SK-N-SH treated with all-trans-retinoic acid at 6 μM for 48 hours (cell line): ENCODE measurements around the gene PTPN13.

Experiments
- ATAC-seq: fragments of 200-7000 bp; cut with Tn5 transposase; 3 replicates; pipeline ENCODE4 v1.9.1; 2020; ENCODE audit warnings: mild to moderate bottlenecking, moderate library complexity
- ARNTL ChIP-seq: fragments of 450-650 bp; formaldehyde crosslinking; IDR thresholded peaks from 2 replicates; pipeline ENCODE4 v1.5.0; 2020; ENCODE audit warnings: low read depth, mild to moderate bottlenecking, moderate library complexity, borderline replicate concordance
- BACH2 ChIP-seq: fragments of 250-450 bp; sonication (Bioruptor Pico); IDR thresholded peaks from 2 replicates; pipeline ENCODE4 v1.9.0; 2021; ENCODE audit warnings: mild to moderate bottlenecking, borderline replicate concordance
- CSDC2 ChIP-seq: fragments of 250-450 bp; sonication (Bioruptor Pico); IDR thresholded peaks from 2 replicates; pipeline ENCODE4 v1.5.0; 2020; ENCODE audit warnings: mild to moderate bottlenecking, moderate library complexity
- ESRRG ChIP-seq: fragments of 250-450 bp; sonication (Bioruptor Pico); IDR thresholded peaks from 2 replicates; pipeline ENCODE4 v1.6.1; 2021; ENCODE audit warnings: mild to moderate bottlenecking
- GLIS3 ChIP-seq: fragments of 250-450 bp; sonication (Bioruptor Pico); IDR thresholded peaks from 2 replicates; pipeline ENCODE4 v1.5.0; 2020; ENCODE audit warnings: mild to moderate bottlenecking, moderate library complexity
- ISL1 ChIP-seq: fragments of 250-450 bp; sonication (Bioruptor Pico); IDR thresholded peaks from 2 replicates; pipeline ENCODE4 v2.1.2; 2022; ENCODE audit warnings: mild to moderate bottlenecking, moderate library complexity
- OSR1 ChIP-seq: fragments of 250-450 bp; sonication (Bioruptor Pico); IDR thresholded peaks from 2 replicates; pipeline ENCODE4 v1.8.0; 2022; ENCODE audit warnings: moderate library complexity, mild to moderate bottlenecking, inconsistent platforms
- PPARA ChIP-seq: fragments of 250-450 bp; sonication (Bioruptor Pico); IDR thresholded peaks from 2 replicates; pipeline ENCODE4 v1.5.0; 2020; ENCODE audit warnings: mild to moderate bottlenecking, borderline replicate concordance
- RARB ChIP-seq: fragments of 250-450 bp; sonication (Bioruptor Pico); IDR thresholded peaks from 2 replicates; pipeline ENCODE4 v1.8.0; 2021; ENCODE audit warnings: mild to moderate bottlenecking, moderate library complexity
- SNAI2 ChIP-seq: fragments of 250-450 bp; sonication (Bioruptor Pico); IDR thresholded peaks from 2 replicates; pipeline ENCODE4 v1.5.0; 2020; ENCODE audit warnings: mild to moderate bottlenecking, moderate library complexity
- TCF4 ChIP-seq: fragments of 250-450 bp; sonication (Bioruptor Pico); IDR thresholded peaks from 2 replicates; pipeline ENCODE4 v1.8.0; 2021; ENCODE audit warnings: mild to moderate bottlenecking, moderate library complexity, borderline replicate concordance
- TOX ChIP-seq: fragments of 250-450 bp; sonication (Bioruptor Pico); IDR thresholded peaks from 2 replicates; pipeline ENCODE4 v1.8.0; 2021; ENCODE audit warnings: mild to moderate bottlenecking, moderate library complexity, borderline replicate concordance
- ZC3H10 ChIP-seq: fragments of 250-450 bp; sonication (Bioruptor Pico); IDR thresholded peaks from 2 replicates; pipeline ENCODE4 v1.5.1; 2021; ENCODE audit warnings: mild to moderate bottlenecking, moderate library complexity
- ZFP3 ChIP-seq: fragments of 250-450 bp; sonication (Bioruptor Pico); IDR thresholded peaks from 2 replicates; pipeline ENCODE4 v1.5.0; 2020; ENCODE audit warnings: mild to moderate bottlenecking, moderate library complexity
- ZFP30 ChIP-seq: fragments of 450-650 bp; formaldehyde crosslinking; IDR thresholded peaks from 2 replicates; pipeline ENCODE4 v1.5.0; 2022; ENCODE audit warnings: mild to moderate bottlenecking, moderate library complexity
- ZNF565 ChIP-seq: fragments of 450-650 bp; formaldehyde crosslinking; conservative IDR thresholded peaks from 2 replicates; pipeline ENCODE4 v1.5.0; 2020; ENCODE audit warnings: low read depth, mild to moderate bottlenecking, moderate library complexity
- ZNF70 ChIP-seq: fragments of 450-650 bp; formaldehyde crosslinking; IDR thresholded peaks from 2 replicates; pipeline ENCODE4 v1.5.0; 2020; ENCODE audit warnings: mild to moderate bottlenecking, moderate library complexity
- ZNF8 ChIP-seq: fragments of 450-650 bp; formaldehyde crosslinking; IDR thresholded peaks from 2 replicates; pipeline ENCODE4 v1.5.0; 2020; ENCODE audit warnings: mild to moderate bottlenecking, moderate library complexity
- TF ChIP-seq, protein P1 (sequence below): fragments of 250-450 bp; sonication (Bioruptor Pico); IDR thresholded peaks from 2 replicates; pipeline ENCODE4 v1.8.0; 2020; ENCODE audit warnings: mild to moderate bottlenecking, moderate library complexity, borderline replicate concordance
- TF ChIP-seq, protein P2 (sequence below): fragments of 250-450 bp; sonication (Bioruptor Pico); IDR thresholded peaks from 2 replicates; pipeline ENCODE4 v1.5.0; 2020; ENCODE audit warnings: mild to moderate bottlenecking, moderate library complexity
- TF ChIP-seq, protein P3 (sequence below): fragments of 250-450 bp; sonication (Bioruptor Pico); IDR thresholded peaks from 2 replicates; pipeline ENCODE4 v1.5.1; 2021; ENCODE audit warnings: mild to moderate bottlenecking, moderate library complexity
- TF ChIP-seq, protein P4 (sequence below): fragments of 250-450 bp; sonication (Bioruptor Pico); IDR thresholded peaks from 2 replicates; pipeline ENCODE4 v1.5.1; 2020; ENCODE audit warnings: low read depth, mild to moderate bottlenecking, moderate library complexity
- TF ChIP-seq, protein P5 (sequence below): fragments of 250-450 bp; sonication (Bioruptor Pico); IDR thresholded peaks from 2 replicates; pipeline ENCODE4 v1.8.0; 2021; ENCODE audit warnings: low read depth, mild to moderate bottlenecking, moderate library complexity, borderline replicate concordance

The PTPN13 gene

DNA sequence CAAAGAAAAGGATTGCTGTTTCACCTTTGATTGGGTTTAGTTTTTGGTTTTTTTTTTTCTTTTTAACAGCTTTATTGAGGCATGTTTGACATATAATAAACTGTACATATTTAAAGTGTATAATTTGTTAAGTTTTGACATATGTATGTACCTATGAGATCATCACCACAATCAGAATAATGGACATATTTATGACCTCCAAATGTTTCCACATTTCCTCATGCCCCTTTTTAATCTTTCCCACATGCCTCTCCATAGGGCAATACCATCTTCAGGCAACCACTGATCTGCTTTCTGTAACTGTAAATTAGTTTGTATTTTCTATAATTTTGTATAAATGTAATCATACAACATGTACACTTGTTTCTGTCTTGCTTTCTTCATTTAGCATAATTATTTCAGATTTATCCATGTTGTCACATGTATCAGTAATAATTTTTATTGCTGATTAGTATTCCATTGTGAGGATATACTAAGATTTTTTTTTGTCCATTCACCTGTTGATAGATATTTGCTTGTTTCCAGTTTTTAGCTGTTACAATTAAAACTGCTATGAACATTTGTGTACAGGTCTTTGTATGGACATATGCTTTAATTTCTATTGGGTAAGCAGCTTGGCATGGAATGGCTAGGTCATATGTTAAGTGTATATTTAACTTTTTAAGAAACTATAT, 33.5 kb downstream of the PTPN13 start (continued):
- TF ChIP-seq GLIS3, result no peak
- TF ChIP-seq TCF4 (CRISPR knock-in tag), result no peak
- TF ChIP-seq SNAI2, result no peak

DNA sequence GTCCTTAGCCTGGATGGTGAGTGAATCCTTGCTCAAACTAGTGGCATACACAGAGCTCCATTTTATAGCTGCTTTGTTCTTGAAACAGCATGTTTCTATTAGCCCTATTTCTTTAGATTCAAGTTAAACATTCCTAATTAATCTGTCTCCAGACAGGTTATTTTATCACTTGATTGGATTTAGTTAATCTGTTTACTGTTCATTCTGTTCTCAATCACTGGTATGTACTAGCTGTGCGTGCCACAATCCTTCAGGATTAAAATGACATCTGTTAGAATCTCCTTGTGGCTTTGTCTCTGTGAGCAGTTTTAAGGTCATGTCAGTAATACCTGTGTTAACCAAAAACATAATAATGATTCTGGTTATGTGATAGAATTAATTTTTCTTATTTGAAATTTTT, 36.5 kb downstream of the PTPN13 start:
- TF ChIP-seq ESRRG (no peak), OSR1 (CRISPR knock-in tag) (no peak), ZFP30 (CRISPR knock-in tag) (no peak), PPARA (CRISPR knock-in tag) (no peak), ZC3H10 (CRISPR knock-in tag) (no peak), ZNF70 (CRISPR knock-in tag) (no peak), BACH2 (CRISPR knock-in tag) (no peak), RARB (CRISPR knock-in tag) (no peak), TOX (CRISPR knock-in tag) (no peak), ARNTL (CRISPR knock-in tag) (no peak), ISL1 (CRISPR knock-in tag) (no peak; the same call in 1 of the 2 replicates), ZNF8 (CRISPR knock-in tag) (peak; percentile 45; the same call in 1 of the 2 replicates), TCF4 (CRISPR knock-in tag) (peak; percentile 85), ZFP3 (CRISPR knock-in tag) (no peak), SNAI2 (0 out of 2 replicates have a peak, but pooled peaks have one; percentile 43), CSDC2 (CRISPR knock-in tag) (no peak), GLIS3 (no peak), ZNF565 (no peak)
- TF ChIP-seq, protein P1, sequence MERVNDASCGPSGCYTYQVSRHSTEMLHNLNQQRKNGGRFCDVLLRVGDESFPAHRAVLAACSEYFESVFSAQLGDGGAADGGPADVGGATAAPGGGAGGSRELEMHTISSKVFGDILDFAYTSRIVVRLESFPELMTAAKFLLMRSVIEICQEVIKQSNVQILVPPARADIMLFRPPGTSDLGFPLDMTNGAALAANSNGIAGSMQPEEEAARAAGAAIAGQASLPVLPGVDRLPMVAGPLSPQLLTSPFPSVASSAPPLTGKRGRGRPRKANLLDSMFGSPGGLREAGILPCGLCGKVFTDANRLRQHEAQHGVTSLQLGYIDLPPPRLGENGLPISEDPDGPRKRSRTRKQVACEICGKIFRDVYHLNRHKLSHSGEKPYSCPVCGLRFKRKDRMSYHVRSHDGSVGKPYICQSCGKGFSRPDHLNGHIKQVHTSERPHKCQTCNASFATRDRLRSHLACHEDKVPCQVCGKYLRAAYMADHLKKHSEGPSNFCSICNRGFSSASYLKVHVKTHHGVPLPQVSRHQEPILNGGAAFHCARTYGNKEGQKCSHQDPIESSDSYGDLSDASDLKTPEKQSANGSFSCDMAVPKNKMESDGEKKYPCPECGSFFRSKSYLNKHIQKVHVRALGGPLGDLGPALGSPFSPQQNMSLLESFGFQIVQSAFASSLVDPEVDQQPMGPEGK (CRISPR knock-in tag), result no peak
- TF ChIP-seq, protein P2, sequence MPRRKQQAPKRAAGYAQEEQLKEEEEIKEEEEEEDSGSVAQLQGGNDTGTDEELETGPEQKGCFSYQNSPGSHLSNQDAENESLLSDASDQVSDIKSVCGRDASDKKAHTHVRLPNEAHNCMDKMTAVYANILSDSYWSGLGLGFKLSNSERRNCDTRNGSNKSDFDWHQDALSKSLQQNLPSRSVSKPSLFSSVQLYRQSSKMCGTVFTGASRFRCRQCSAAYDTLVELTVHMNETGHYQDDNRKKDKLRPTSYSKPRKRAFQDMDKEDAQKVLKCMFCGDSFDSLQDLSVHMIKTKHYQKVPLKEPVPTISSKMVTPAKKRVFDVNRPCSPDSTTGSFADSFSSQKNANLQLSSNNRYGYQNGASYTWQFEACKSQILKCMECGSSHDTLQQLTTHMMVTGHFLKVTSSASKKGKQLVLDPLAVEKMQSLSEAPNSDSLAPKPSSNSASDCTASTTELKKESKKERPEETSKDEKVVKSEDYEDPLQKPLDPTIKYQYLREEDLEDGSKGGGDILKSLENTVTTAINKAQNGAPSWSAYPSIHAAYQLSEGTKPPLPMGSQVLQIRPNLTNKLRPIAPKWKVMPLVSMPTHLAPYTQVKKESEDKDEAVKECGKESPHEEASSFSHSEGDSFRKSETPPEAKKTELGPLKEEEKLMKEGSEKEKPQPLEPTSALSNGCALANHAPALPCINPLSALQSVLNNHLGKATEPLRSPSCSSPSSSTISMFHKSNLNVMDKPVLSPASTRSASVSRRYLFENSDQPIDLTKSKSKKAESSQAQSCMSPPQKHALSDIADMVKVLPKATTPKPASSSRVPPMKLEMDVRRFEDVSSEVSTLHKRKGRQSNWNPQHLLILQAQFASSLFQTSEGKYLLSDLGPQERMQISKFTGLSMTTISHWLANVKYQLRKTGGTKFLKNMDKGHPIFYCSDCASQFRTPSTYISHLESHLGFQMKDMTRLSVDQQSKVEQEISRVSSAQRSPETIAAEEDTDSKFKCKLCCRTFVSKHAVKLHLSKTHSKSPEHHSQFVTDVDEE, result peak; percentile 77; the same call in 1 of the 2 replicates
- TF ChIP-seq, protein P3, sequence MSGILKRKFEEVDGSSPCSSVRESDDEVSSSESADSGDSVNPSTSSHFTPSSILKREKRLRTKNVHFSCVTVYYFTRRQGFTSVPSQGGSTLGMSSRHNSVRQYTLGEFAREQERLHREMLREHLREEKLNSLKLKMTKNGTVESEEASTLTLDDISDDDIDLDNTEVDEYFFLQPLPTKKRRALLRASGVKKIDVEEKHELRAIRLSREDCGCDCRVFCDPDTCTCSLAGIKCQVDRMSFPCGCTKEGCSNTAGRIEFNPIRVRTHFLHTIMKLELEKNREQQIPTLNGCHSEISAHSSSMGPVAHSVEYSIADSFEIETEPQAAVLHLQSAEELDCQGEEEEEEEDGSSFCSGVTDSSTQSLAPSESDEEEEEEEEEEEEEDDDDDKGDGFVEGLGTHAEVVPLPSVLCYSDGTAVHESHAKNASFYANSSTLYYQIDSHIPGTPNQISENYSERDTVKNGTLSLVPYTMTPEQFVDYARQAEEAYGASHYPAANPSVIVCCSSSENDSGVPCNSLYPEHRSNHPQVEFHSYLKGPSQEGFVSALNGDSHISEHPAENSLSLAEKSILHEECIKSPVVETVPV (CRISPR knock-in tag), result no peak
- TF ChIP-seq, protein P4, sequence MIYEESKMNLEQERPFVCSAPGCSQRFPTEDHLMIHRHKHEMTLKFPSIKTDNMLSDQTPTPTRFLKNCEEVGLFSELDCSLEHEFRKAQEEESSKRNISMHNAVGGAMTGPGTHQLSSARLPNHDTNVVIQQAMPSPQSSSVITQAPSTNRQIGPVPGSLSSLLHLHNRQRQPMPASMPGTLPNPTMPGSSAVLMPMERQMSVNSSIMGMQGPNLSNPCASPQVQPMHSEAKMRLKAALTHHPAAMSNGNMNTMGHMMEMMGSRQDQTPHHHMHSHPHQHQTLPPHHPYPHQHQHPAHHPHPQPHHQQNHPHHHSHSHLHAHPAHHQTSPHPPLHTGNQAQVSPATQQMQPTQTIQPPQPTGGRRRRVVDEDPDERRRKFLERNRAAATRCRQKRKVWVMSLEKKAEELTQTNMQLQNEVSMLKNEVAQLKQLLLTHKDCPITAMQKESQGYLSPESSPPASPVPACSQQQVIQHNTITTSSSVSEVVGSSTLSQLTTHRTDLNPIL (CRISPR knock-in tag), result no peak
- TF ChIP-seq, protein P5, sequence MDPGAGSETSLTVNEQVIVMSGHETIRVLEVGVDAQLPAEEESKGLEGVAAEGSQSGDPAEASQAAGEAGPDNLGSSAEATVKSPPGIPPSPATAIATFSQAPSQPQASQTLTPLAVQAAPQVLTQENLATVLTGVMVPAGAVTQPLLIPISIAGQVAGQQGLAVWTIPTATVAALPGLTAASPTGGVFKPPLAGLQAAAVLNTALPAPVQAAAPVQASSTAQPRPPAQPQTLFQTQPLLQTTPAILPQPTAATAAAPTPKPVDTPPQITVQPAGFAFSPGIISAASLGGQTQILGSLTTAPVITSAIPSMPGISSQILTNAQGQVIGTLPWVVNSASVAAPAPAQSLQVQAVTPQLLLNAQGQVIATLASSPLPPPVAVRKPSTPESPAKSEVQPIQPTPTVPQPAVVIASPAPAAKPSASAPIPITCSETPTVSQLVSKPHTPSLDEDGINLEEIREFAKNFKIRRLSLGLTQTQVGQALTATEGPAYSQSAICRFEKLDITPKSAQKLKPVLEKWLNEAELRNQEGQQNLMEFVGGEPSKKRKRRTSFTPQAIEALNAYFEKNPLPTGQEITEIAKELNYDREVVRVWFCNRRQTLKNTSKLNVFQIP (CRISPR knock-in tag), result no peak
- TF ChIP-seq, all 23 proteins: peak for 4
- no peak; the same call in 2 of the 3 replicates for ATAC-seq
